Parathyroid adenoma (tissue), 2 donors: ENCODE results near the gene CPEB3.

Experiments used
- H2AFZ ChIP-seq: fragments of 300-600 bp; sonication (generic); one replicate; pipeline ENCODE4 v1.7.0; 2017; ENCODE audit warnings: antibody characterized with exemption, mild to moderate bottlenecking
- H3K27ac ChIP-seq: fragments of 300-600 bp; sonication (generic); one replicate; pipeline ENCODE4 v1.7.0; 2017
- H3K27me3 ChIP-seq: fragments of 300-600 bp; sonication (generic); one replicate; pipeline ENCODE4 v1.7.0; 2017; ENCODE audit warnings: low read length; ENCODE audit not compliant: control insufficient read depth, insufficient read depth
- H3K36me3 ChIP-seq: fragments of 300-600 bp; sonication (generic); one replicate; pipeline ENCODE4 v1.7.0; 2017; ENCODE audit warnings: low read length; ENCODE audit not compliant: control insufficient read depth, insufficient read depth
- H3K4me1 ChIP-seq: fragments of 300-600 bp; sonication (generic); one replicate; pipeline ENCODE4 v1.7.0; 2017; ENCODE audit warnings: control low read depth
- H3K4me2 ChIP-seq: fragments of 300-600 bp; sonication (generic); one replicate; pipeline ENCODE4 v1.7.0; 2017; ENCODE audit warnings: low read length
- H3K4me3 ChIP-seq: fragments of 300-600 bp; sonication (generic); one replicate; pipeline ENCODE4 v1.7.0; 2017; ENCODE audit warnings: low read depth, low read length
- H3K79me2 ChIP-seq: fragments of 300-600 bp; sonication (generic); one replicate; pipeline ENCODE4 v1.7.0; 2017; ENCODE audit warnings: control low read depth
- H3K9ac ChIP-seq: fragments of 300-600 bp; sonication (generic); one replicate; pipeline ENCODE4 v1.7.0; 2017; ENCODE audit warnings: mild to moderate bottlenecking
- H3K9me3 ChIP-seq: fragments of 300-600 bp; sonication (generic); one replicate; pipeline ENCODE4 v1.7.0; 2017; ENCODE audit warnings: low read length; ENCODE audit not compliant: control insufficient read depth
- CTCF ChIP-seq: fragments of 300-600 bp; sonication (generic); IDR thresholded peaks from one replicate; pipeline ENCODE4 v1.7.0; 2017; ENCODE audit warnings: antibody characterized with exemption, mild to moderate bottlenecking
- donor health status: primary hyperparathyroidism.

Gene CPEB3

GRCh38 chr10:92131275-92131820, 159.5 kb downstream of the CPEB3 start:
- Histone ChIP-seq H3K36me3 (no peaks in the 10 kb centered on the region), H3K4me2 (no peak overlapping the region), H3K4me1 (no peaks in the 10 kb centered on the region), H3K79me2 (peaks cover 21% of the 10 kb centered on the region), H3K9ac (no peak overlapping the region), H3K9me3 (no peaks in the 10 kb centered on the region), H3K4me3 (no peak overlapping the region), H3K27me3 (no peaks in the 10 kb centered on the region), H3K27ac (no peak overlapping the region), H2AFZ (no peak overlapping the region)
- TF ChIP-seq CTCF = no peak

GRCh38 chr10:92130622-92131274, 160.1 kb downstream of the CPEB3 start:
- Histone ChIP-seq H3K9me3 (no peaks in the 10 kb centered on the region), H3K27ac (no peak overlapping the region), H3K4me3 (no peak overlapping the region), H3K4me1 (peaks cover 5% of the 10 kb centered on the region), H3K4me2 (no peak overlapping the region), H3K9ac (no peak overlapping the region), H3K36me3 (no peaks in the 10 kb centered on the region), H3K79me2 (peaks cover 21% of the 10 kb centered on the region), H3K27me3 (no peaks in the 10 kb centered on the region), H2AFZ (no peak overlapping the region)
- TF ChIP-seq CTCF = no peak

- H3K27ac ChIP-seq = peak overlapping the region; percentile 74
- H3K4me1 ChIP-seq = peaks cover 41% of the 10 kb centered on the region
- H3K4me2 ChIP-seq = no peak overlapping the region
- H3K9me3 ChIP-seq = no peaks in the 10 kb centered on the region
- H3K4me3 ChIP-seq = no peak overlapping the region
- H3K9ac ChIP-seq = no peak overlapping the region
- no peaks in the 10 kb centered on the region for H3K36me3 ChIP-seq
- TF ChIP-seq CTCF = no peak
- no peak overlapping the region for H2AFZ ChIP-seq
- H3K79me2 ChIP-seq = peaks cover 10% of the 10 kb centered on the region
- no peaks in the 10 kb centered on the region for H3K27me3 ChIP-seq
These were observed 164.7 kb downstream of the CPEB3 start for GRCh38 chr10:92126100-92126650.

GRCh38 chr10:92125144-92125543, 165.7 kb downstream of the CPEB3 start:
- Histone ChIP-seq H3K4me1 (peaks cover 41% of the 10 kb centered on the region), H3K4me2 (peak overlapping the region; percentile 56), H3K9ac (no peak overlapping the region), H3K36me3 (no peaks in the 10 kb centered on the region), H3K4me3 (peak overlapping the region; percentile 6), H2AFZ (peak overlapping the region; percentile 26), H3K79me2 (peaks cover 8% of the 10 kb centered on the region), H3K27me3 (no peaks in the 10 kb centered on the region), H3K27ac (peak overlapping the region; percentile 74), H3K9me3 (no peaks in the 10 kb centered on the region)
- TF ChIP-seq CTCF = no peak
